Skin epidermis (tissue), 12 donors: ENCODE measurements around the gene C1orf232.

Source experiments
- H3K27ac ChIP-seq, 21 experiments: fragments of 200-600 bp; sonication (generic) in 11 of 21; one replicate each; pipeline ENCODE4 v1.5.0; 2020; ENCODE audit warnings: mild to moderate bottlenecking in 3 of 21, inconsistent platforms in 2 of 21, moderate library complexity in 2 of 21
- H3K4me3 ChIP-seq, 7 experiments: fragments of 200-600 bp; sonication (generic) in 2 of 7; one replicate each; pipeline ENCODE4 v1.5.0; 2020; ENCODE audit warnings: inconsistent platforms in 2 of 7, mild to moderate bottlenecking in 2 of 7, moderate library complexity in 1 of 7

The C1orf232 gene

DNA sequence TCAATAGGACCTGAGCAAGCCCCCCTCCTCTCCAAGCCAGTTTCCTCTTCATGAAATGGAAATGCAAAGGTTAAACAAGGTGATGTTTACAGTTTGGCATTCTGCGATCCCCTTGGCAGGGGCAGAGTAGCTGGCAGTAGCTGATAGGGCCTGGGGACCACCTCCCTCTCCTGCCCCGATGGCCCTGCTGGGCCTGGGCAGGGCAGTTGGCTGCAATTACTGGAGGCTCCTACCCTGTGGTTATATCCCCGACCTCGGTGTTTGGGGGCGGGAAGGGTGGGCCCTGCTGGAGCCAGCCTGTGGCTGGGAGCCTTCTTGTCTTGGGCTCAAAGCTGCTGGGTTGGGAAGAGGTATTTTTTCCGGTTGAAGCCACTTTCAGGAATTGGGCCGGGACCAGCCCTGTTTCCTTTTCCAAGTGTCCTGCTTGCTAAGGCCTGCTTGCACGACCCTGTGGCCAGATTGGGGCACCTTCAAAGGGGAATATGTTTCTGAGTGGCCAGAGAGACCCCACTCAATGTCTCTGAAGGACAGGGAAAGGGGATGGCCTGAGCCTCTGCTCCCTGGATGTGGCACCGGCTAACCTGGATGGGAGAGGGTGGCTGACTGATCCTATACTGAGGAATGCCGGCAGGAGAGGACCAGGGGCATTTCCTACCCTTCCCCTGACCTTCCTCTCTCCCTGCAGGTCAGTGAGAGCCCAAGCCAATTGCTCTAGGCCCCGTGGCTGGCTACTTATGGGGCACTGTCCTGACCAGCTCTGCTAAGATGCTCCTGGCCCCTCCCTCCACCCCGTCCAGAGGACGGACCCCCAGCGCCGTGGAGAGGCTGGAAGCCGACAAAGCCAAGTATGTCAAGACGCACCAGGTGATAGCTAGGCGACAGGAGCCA is 8.0 kb downstream of the C1orf232 start:
- Histone ChIP-seq H3K27ac (peak overlapping the region in 11 of 21 experiments; percentile 1 to 69 (median 34)), H3K4me3 (peak overlapping the region; percentile 17 to 47 (median 30))

DNA sequence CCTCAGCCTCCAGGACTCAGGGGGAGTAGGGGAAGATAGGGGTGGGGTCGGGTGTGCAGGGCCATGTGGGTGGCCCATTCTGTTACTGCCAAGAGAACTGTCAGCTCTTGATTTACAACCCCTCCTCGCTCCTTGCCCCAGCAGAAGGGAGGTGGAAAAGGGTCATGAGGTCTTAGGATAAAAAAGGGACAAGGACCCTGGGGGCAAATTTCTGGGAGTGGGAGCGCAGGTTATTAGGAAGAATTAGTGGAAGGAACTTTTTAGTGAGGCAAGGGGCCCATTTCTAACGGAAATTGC is 9.1 kb downstream of the C1orf232 start:
- Histone ChIP-seq H3K4me3 (peak overlapping the region in 6 of 7 experiments; percentile 3 to 47 (median 18)), H3K27ac (peak overlapping the region in 9 of 21 experiments; percentile 14 to 69 (median 45))

DNA sequence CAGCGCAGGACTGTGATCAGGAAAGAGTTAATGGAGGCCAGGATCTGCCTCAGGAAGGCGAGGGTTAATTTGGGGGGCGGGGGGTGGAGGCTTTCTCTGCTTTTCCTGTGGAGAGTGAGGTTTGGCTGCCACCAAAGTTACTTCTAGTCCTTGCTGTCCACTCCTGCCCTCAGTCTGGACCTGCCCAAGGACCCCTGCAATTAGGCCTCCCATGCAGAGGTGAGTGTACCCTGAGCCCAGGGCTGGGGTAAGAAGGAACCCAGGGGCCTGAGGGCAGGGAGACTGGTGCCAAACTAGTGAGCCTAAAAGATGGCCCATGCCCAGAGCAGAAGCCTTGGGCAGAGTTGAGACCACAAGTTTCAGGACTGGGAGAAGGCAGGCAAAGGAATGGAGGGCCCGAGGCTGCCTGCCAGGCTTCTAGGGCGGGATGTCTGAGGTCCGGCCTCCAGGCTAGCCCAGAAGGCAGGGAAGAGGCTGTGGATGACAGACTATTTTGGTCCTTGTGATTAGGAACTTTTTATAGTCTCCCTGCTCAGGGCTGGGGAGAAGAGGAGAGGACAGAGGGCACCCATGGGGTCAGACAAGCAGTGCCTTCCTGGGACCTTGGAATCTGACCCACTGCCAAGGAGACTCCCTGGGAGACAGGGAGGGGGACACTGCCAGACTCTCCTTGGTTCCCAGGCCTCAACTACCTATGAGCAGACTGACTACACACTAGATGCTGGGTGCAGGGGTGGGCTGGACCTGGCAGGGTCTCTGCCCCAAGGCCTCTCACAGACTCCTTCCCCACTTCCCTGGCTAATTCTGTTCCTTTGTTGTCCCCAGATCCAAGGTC is 9.6 kb downstream of the C1orf232 start, which contains the start of gene FAM110D:
Gene FAM110D, plus strand, starts transcription at position 172 of the 835 bp plus-strand sequence. CDS start 2,213 bp downstream, outside the sequence.
- Histone ChIP-seq H3K4me3 (peak within 1 kb of the TSS in 6 of 7 experiments; percentile 3 to 47 (median 18)), H3K27ac (peak within 1 kb of the TSS in 14 of 21 experiments; percentile 3 to 69 (median 47))

DNA sequence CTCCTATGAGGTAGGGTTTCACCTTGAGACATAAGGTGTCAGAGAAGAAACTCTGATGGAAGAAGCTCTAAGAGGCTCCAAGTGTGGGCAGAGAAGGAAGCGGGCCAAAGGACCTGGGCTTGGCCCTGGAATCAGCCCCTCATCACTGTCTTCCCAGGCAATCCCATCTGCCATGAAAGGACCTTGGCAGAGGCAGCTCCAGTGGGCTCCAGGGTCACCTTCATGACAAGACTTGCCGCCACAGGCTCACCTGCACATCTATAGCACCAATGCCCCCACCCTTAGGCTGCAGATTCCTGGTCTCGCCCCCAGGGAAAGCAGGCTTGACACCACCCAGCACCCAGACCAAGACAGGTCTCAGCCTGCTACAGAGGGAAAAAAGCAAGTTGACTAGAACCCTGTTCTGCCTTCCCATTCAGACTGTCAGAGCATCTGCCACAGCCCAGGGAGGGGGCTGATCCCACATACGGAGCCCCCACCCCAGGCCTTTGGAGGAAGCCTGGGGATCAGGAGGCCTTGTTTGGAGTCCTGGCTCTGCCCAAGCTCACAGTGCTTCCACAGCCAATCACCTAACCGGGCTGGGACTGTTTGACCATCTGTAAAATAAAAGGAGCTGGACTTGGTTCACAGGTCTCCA is 10.4 kb downstream of the C1orf232 start:
- Histone ChIP-seq H3K27ac (peak overlapping the region in 8 of 21 experiments; percentile 3 to 69 (median 46)), H3K4me3 (no peak overlapping the region)

DNA sequence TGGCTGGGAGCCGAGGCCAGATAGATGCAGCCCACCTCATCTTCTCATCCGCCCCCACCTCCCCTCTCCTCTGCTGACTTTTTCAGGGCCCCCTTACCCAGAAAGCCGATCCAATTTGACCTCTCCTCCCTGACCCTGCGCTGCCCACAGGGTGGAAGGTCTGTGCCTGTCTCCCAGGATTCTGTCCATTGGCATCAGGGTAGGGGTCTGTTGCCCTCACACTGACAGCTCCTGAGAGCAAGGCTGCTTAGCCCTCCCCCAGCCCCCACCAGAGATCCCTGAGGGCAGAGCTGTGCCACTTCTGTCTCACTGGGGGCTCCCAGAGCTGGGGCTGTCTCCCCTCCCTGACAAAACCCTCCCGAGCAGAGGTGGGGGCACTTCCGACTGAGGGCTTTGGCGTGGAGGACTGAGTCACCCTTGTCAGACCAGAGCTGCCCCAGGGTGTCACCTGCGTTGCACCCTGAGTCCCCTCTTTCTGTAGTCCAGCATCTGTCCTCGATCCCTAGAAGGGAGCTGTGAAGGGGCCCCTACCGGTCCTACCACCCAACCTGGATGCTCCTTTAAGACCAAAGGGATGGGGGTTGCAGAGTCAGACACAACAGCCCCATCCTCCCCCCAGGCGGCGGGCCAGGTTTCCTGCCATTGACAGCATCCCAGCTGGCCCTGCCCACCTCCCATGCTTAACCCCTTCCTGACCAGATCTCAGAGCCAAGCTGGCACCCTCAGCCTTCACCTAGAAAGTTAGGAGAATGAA is 12.3 kb downstream of the C1orf232 start:
- peak overlapping the region in 11 of 21 experiments; percentile 12 to 70 (median 51) for H3K27ac ChIP-seq
- H3K4me3 ChIP-seq: peak overlapping the region in 2 of 7 experiments; percentile 1 to 15

DNA sequence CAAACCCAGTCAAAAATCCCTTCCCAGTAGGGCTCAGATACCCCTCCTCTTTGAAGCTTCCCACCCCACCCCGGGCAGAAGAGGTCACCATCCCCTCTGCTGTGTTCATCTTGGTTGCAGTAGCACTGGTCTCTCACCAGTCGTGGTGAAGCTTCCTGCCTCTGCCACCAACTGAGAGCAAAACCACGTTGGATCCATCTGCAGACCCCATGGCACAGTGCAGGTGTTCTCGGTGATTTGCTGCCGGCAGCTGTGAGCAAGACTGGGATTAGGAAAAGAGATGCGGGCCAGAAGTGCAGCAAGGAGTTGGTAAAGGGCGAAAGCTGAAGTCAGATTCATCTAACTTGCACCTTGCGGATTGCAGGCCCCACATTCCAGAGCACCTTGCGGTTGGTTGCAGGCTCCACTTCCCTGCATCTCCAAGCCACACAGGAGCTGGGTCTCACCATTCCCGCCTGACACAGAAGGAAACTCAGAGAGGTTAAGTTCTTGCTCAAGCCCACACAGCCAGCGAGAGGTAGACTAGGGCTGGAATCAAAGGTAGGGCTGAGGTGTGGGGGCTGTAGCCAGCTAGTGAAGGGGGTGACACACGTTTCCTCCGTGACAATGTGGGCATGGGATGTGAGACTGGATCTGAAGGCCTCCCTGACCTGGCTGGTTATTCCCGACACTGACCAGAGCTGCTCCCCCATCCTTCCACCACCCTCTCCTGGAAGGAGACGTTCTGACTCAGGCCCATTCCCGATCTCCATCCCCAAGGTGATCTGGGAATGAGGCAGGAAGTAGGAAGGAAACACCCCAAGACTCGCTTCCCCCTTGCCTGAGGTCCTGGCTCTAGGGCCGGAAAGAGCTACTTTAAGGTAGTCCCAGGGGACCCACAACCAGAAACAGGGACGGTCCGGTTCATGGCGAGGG is 13.1 kb downstream of the C1orf232 start:
- H3K4me3 ChIP-seq: peak overlapping the region in 2 of 7 experiments; percentile 1 to 15
- H3K27ac ChIP-seq: peak overlapping the region in 12 of 21 experiments; percentile 6 to 67 (median 48)

DNA sequence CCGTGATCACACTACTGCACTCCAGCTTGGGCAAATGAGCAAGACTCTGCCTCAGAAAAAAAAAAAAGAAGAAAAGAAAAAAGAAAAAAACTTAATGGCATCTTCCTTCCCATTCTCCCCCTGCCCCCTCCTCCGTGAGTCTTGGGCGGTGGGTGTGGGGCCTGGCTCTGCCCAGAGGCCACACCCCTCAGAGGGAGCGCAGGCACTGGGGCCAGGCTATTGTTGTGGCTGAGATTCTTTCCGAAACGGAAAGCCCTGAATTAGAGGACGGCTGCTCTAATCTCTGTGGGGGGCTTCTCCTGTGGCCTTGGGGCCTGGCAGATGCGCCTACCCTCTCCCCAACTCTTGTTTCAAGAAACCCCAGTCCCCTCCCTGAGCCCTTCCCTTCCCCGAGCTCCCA is 14.0 kb downstream of the C1orf232 start:
- peak overlapping the region in 7 of 21 experiments; percentile 6 to 67 (median 34) for H3K27ac ChIP-seq
- H3K4me3 ChIP-seq: no peak overlapping the region

DNA sequence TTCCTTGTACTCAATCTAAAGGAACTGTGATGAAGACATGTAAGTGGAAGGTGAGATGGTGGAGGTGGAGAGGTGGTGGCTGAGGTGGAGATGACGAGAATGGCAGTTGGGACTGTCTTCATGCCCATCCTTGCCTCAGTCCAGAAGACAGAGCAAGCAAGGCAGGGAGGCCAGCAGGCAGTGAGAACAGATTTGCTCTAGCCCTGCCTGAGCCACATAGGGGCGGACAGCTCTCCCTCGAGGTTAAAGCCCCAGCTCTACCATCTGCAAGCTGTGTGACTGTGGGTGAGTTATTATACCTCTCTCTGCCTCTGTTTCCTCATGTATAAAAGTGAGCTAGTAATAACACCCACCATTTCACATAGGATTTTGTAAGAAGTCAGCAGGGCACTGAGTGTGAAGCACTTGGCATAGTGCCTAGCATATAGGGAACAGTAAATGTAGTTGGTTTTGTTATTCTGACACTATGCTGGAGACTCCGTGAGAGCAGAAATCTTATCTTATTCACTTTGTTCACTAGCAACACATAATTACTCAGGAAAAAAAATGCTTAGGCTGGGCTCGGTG is 14.7 kb downstream of the C1orf232 start:
- Histone ChIP-seq H3K4me3 (no peak overlapping the region), H3K27ac (no peak overlapping the region)

DNA sequence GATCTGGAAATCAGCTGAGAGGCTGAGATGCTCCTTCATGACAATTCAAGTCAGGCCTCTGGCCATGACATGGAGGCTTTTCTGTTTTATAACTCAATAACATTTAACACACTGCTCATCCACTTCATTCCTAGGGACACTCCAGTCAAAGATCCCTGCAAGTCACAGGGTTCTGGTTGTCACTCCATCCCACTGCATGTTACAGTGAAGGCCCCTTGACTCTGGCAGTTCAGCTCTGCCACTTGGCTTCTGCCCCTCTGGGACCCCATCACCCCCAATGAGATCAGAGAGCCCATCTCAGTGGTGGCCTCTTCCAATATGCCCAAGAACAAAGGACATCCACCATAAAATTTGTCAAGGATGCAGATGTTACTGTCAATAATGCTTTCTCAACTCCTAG is 19.9 kb downstream of the C1orf232 start:
- H3K4me3 ChIP-seq: no peak overlapping the region

DNA sequence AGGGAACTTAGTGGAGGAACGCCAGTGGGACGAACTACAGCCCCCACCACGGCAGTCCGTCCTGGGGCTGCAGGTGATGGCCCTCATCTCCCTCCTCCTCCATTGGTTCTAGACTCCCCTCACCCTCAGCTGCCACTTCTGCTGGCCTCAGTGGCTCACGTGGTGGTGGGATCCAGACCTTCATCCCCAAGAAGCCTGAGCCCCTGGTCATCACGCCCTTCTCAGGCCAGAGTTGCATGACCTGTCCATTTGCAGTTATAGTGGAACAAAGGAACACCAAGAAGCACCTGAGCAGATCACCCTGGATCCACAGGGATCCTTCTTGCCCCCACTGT is 22.8 kb downstream of the C1orf232 start:
- Histone ChIP-seq H3K4me3 (no peak overlapping the region), H3K27ac (no peak overlapping the region)

More for the DNA sequence above, 19.9 kb downstream of the C1orf232 start:
- H3K27ac ChIP-seq: no peak overlapping the region

DNA sequence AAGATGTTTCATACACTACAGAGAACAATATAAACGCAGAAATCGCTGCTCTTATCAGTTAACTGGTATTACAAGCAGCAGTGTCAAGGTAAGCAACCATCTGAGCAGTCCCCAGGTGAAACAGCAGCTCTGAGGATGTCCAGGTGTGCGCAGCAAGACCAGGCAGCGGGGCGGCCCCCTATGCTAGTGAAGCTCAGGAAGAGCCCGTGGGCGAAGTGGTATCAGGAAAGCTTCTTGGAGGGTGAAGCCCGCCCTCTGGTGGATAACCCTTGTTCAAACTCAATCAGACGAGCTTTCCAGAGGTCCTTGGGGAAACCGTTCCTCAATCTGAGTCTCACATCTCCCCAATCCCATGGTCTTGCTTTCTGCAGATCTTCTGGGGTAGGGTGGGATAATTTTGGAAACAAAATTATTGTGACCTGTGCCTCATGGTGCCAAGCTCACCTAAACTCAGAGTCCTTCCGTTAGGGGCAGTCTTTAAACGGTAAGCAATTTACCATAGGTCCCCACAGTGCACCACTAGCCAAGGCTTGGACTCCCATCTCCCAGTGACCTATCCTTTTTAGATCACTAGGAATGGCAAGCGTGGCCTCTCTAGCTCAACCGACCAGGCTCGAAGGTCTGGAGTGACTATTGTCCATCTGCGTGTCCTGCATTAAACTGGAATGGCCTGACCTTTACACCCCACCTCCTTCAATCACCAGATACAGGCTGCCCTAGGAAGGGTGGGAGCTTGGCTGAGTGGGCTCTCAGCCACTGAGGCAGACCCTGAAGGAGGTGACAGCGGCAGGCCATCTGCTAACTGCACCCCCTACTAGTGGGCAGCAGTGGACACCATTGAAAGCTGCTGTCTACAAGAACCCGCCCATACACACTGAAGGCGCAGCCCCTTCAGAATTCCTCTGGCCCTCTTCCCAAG is 23.5 kb downstream of the C1orf232 start:
- H3K27ac ChIP-seq: no peak overlapping the region
- H3K4me3 ChIP-seq: no peak overlapping the region

DNA sequence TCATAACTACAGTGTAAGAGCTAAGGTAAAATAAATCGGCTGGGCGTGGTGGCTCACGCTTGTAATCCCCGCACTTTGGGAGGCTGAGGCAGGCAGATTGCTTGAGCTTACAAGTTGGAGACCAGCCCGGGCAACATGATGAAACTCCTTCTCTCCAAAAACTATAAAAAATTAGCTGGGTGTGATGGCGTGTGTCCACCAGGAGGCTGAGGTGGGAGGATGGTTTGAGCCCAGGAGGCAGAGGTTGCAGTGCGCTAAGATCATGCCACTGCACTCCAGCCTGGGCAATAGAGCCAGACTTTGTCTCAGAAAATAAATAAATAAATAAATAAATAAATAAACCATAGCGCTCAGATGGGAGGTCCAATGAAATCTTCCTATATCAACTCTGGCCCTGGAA is 26.6 kb downstream of the C1orf232 start:
- no peak overlapping the region for H3K27ac ChIP-seq

DNA sequence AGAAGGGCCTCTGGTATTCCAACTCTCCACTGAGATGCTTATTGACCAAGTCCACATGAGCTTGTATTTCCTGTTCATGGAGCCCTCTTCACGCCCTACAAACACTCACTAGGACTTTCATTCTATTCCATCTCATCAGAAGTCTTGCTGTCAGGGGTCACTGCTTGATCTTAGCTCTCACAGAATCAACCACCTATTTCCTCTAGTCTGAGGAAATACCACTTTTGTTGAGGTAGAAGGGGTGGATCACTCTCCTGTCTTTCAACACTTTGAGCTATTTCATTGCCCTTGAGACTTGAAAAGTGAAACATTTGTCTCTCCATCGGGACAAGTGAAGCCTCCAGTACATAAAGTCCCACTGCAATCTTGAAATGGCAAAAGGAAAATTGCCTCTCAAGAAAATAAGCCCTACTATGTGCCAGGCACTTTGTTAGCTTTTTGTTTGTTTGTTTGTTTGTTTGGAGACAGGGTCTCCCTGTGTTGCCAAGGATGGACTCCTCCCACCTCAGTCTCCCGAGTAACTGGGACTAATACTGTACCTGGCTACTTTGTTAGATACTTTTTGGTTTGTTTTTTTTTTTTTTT is 29.7 kb downstream of the C1orf232 start:
- no peak overlapping the region for H3K27ac ChIP-seq
- no peak overlapping the region for H3K4me3 ChIP-seq

More for the DNA sequence above, 26.6 kb downstream of the C1orf232 start:
- H3K4me3 ChIP-seq: no peak overlapping the region

DNA sequence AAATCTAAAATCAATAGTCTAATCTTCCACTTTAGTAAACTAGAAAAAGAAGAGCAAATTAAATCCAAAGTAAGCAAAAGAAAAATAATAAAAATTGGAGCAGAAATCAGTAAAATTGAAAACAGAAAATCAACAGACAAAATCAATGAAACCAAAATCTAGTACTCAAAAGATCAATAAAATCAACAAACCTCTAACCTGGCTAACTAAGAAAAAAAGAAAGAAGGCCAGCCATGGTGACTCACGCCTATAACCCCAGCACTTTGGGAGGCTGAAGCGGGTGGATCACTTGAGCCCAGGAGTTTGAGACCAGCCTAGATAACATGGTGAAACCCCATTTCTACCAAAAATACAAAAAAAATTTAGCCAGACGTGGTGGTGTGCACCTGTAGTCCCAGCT is 34.3 kb downstream of the C1orf232 start:
- Histone ChIP-seq H3K27ac (no peak overlapping the region), H3K4me3 (no peak overlapping the region)

DNA sequence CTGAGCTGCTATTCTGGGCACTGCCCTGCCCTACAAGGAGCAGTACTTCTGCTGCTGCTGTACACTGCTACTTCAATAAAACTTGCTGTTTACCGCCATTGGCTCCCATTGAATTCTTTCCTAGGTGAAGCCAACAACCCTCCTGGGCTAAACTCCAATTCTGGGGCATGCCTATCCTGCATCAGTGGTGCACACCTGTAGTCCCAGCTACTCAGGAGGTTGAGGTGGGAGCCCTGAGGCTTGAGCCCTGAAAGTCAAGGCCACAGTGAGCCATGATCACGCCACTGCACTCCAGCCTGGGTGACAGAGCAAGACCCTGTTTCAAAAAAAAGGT is 36.0 kb downstream of the C1orf232 start:
- no peak overlapping the region for H3K4me3 ChIP-seq
- H3K27ac ChIP-seq: no peak overlapping the region

DNA sequence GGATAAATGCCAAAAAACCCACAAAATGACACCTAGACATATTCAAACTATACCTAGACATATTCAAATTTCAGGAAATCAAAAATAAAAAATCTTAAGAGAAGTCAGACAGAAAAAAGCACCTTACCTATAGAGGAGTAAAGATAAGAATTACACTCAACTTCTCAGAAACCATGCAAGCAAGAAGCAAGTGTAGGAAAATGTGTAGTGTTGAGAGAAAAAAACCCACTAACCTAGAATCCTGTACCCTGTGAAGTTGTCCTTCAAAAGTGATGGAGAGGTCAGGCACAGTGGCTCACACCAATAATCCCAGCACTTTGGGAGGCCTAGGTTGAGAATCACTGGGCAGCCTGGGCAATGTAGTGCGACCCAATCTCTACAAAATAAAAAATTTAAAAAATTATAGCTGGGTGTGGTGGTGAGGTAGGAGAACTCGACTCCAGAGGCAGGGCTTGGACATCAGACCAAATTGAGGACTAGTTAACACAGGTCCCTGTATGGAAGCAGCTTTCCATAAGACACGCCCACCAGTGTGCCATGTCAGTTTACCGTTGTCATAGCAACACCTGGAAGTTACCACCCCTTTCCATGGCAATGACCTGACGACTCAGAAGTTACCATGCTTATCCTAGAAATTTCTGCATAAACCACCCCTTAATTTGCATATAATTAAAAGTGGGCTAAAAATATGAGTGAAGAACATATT is 36.5 kb downstream of the C1orf232 start:
- no peak overlapping the region for H3K27ac ChIP-seq
- H3K4me3 ChIP-seq: no peak overlapping the region
